ENCODE data around the gene MAPK6. TPM values are rescaled to one million over a fixed set of nuclear protein-coding genes. Genes with fewer than 3 reads are reported as not detected.
"Not testable (repeated sequence)": the region's sequence is repeated elsewhere in the genome, so short reads cannot be mapped to it uniquely, and the experiment has no call there.

The MAPK6 gene
- total RNA-seq, 1 donor from 2014 or later: 67.2 TPM

DNA sequence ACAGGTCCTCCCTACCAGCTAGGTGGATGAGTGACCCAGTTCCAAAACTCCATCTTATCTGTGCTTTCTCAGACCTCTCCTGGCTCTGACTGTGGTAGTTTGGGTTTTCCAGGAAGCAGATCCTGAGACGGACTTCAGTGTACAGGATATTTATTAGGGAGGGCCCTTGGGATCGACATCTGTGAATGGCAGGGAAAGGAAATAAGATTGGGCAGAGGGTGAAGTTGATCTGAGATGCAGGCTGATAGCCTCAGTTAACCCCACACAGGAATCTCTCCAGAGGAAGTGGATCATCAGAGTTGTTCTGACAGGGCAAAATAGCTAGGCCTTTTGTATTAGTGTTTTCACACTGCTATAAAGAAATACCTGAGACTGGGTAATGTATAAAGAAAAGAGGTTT, 16.7 kb upstream of the MAPK6 start:
- H3K36me3 ChIP-seq (ENCODE audit: control insufficient read depth, insufficient read depth, low read length): no peaks in the 10 kb centered on the region
- H3K4me3 ChIP-seq (ENCODE audit: low read depth, low read length): no peak overlapping the region
- TF ChIP-seq, protein P1, sequence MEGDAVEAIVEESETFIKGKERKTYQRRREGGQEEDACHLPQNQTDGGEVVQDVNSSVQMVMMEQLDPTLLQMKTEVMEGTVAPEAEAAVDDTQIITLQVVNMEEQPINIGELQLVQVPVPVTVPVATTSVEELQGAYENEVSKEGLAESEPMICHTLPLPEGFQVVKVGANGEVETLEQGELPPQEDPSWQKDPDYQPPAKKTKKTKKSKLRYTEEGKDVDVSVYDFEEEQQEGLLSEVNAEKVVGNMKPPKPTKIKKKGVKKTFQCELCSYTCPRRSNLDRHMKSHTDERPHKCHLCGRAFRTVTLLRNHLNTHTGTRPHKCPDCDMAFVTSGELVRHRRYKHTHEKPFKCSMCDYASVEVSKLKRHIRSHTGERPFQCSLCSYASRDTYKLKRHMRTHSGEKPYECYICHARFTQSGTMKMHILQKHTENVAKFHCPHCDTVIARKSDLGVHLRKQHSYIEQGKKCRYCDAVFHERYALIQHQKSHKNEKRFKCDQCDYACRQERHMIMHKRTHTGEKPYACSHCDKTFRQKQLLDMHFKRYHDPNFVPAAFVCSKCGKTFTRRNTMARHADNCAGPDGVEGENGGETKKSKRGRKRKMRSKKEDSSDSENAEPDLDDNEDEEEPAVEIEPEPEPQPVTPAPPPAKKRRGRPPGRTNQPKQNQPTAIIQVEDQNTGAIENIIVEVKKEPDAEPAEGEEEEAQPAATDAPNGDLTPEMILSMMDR (IDR thresholded peaks at IDR 0.05; ENCODE audit: insufficient read depth, low read length, poor library complexity, severe bottlenecking): no peak
- DNase-seq (ENCODE audit: low read depth): no peak
- H3K27me3 ChIP-seq (ENCODE audit: control insufficient read depth, insufficient read depth, low read length): no peaks in the 10 kb centered on the region

DNA sequence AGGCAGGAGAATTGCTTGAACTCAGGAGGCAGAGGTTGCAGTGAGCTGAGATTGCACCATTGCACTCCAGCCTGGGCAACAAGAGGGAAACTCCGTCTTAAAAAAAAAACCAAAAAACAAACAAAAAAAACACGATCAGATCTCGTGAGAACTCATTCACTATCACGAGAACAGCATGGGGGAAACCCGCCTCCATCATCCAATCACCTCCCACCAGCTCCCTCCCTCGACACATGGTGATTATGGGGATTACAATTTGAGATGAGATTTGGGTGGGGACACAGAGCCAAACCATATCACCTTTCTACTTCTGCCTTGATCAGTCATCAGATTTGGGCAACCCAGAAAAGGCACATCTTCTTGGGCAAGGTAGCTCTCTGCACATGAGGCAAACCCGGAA, 15.9 kb upstream of the MAPK6 start:
- not testable (repeated sequence) for DNase-seq (ENCODE audit: low read depth); H3K4me3 ChIP-seq (ENCODE audit: low read depth, low read length); H3K36me3 ChIP-seq (ENCODE audit: control insufficient read depth, insufficient read depth, low read length); H3K27me3 ChIP-seq (ENCODE audit: control insufficient read depth, insufficient read depth, low read length)

DNA sequence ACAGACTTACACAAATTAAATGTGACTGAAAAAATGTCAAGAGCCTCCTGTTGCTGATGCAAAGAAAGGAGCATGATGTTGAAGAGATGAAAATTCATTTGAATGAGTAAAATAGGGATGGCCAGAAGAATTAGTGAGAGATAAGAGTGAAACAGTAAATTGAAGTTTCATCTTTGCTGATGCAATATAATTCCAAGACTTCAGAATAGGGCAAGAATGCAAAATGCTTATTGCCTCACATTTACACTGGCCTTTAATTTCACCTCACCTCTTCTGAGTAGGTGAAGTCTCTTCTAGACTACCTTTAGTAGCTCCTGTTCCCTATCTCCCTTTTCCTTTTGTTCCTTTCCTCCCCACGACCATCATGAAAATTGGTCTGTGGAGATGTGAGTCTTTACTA, 15.3 kb upstream of the MAPK6 start:
- TF ChIP-seq, protein P1 (IDR thresholded peaks at IDR 0.05; ENCODE audit: insufficient read depth, low read length, poor library complexity, severe bottlenecking): no peak
- H3K27me3 ChIP-seq (ENCODE audit: control insufficient read depth, insufficient read depth, low read length): no peaks in the 10 kb centered on the region
- no peaks in the 10 kb centered on the region for H3K36me3 ChIP-seq (ENCODE audit: control insufficient read depth, insufficient read depth, low read length)
- DNase-seq (ENCODE audit: low read depth): no peak
- no peak overlapping the region for H3K4me3 ChIP-seq (ENCODE audit: low read depth, low read length)

DNA sequence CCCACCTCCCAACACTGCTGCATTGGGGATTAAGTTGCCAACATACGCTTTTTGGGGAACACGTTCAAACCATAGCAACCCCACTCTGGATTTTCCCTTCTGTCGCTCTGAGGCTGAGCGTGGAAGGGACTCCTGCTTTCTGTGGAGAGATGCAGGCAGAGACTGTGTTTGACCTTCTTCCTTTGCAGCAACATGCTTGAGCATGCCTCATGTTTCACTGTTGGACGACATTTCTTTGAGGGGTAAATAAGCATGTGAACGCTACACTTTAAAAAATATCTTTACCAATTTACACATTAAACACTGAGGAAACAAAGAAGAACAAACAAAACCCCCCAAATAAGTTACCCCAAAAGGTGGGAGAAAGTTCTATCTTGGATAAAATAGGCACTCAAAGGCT, 14.2 kb upstream of the MAPK6 start:
- no peak for DNase-seq (ENCODE audit: low read depth)
- H3K4me3 ChIP-seq (ENCODE audit: low read depth, low read length): no peak overlapping the region

DNA sequence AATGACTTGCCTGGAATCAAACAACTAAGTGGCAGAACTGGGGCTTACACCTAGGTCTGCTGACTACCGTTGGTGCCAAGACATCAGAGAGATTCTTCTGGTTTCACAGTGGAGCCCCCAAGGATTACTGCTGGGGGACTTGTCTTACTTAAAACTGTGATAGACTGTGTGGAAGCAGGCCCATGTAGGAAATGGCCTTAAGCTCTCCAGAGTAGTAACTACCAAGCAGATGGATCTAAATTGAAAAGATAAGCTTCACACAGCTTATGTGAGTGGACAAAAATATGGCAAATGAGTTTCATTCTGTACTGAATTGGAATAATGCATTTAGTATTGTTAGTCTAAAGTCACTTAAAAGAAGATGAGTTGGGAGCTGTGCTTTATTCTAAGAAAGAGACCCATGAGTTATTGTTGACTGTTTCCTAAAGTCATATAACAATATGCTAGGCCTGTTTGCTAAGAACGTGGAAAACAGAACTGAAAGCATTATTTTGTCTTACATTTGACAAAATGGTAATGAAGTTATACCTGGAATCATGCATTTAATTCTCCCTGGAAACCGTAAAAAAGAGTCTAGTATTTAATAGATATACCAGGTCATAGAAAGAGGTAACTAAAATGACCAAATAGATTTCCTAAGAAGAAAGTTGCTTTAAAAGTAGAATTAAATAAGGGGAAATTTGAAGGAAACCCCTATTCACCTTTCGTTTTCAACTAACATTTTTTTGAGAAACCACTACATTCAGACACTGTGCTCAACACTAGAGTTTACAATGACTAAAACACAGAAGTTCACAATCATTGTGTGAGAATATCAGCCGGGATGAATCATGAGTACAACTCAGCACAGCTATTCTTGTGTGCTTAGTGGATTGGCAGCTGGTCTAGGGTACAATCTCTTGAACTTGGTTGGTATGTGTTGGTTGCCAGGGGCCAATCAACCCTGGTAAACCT, 13.0 kb upstream of the MAPK6 start:
- Histone ChIP-seq H3K4me3 (ENCODE audit: low read depth, low read length) (no peak overlapping the region), H3K36me3 (ENCODE audit: control insufficient read depth, insufficient read depth, low read length) (no peaks in the 10 kb centered on the region), H3K27me3 (ENCODE audit: control insufficient read depth, insufficient read depth, low read length) (no peaks in the 10 kb centered on the region)
- TF ChIP-seq, protein P1 (IDR thresholded peaks at IDR 0.05; ENCODE audit: insufficient read depth, low read length, poor library complexity, severe bottlenecking): no peak
- DNase-seq (ENCODE audit: low read depth): no peak

More for the DNA sequence above, 14.2 kb upstream of the MAPK6 start:
- Histone ChIP-seq H3K27me3 (ENCODE audit: control insufficient read depth, insufficient read depth, low read length) (no peaks in the 10 kb centered on the region), H3K36me3 (ENCODE audit: control insufficient read depth, insufficient read depth, low read length) (no peaks in the 10 kb centered on the region)
- TF ChIP-seq, protein P1 (IDR thresholded peaks at IDR 0.05; ENCODE audit: insufficient read depth, low read length, poor library complexity, severe bottlenecking): no peak

DNA sequence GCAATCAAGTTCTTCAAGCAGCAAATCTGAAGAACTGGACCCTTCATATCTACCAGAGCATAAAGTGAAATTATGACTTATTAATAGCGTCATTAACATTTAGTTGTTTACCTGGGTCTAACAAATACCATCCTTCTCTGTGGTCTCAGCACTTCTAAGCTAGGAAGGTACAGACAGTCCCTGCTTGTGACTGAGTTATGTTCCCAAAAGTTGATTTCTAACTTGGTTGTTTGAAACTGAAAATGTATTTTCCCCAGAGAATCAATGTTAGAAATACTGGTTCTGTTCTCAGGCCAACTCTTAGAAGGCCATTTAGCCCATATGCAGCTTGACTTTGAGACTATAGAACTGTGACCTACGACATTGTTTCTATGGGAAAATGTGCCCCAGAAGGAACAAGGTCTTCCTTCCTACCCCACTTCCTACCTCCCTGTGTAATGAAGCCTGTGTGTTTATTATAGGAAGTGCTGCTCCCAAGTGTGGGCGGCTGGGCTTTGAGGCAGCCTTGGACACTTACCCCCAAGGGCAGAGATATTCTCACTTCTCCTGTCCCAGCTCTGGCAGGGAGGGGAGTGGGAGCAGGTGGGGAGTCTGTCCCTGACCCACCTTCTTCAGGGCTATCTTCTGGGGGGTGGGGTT, 12.2 kb upstream of the MAPK6 start:
- Histone ChIP-seq H3K36me3 (ENCODE audit: control insufficient read depth, insufficient read depth, low read length) (no peaks in the 10 kb centered on the region), H3K4me3 (ENCODE audit: low read depth, low read length) (no peak overlapping the region), H3K27me3 (ENCODE audit: control insufficient read depth, insufficient read depth, low read length) (no peaks in the 10 kb centered on the region)
- TF ChIP-seq, protein P1 (IDR thresholded peaks at IDR 0.05; ENCODE audit: insufficient read depth, low read length, poor library complexity, severe bottlenecking): no peak
- no peak for DNase-seq (ENCODE audit: low read depth)
